H1 (cell line): Measurements from ENCODE around the gene TTI1. TPM values are rescaled to one million over a fixed set of nuclear protein-coding genes. Genes with fewer than 3 reads are reported as not detected.

Source experiments
- CTCF ChIA-PET: fragments of 300-600 bp; sonication (Branson Sonifier 250); formaldehyde crosslinking; loops from one replicate; lab custom pipeline; 2021; ENCODE audit not compliant: partially characterized antibody; lab: Charles Lee
- POLR2A ChIA-PET: fragments of 300-600 bp; sonication (Branson Sonifier 250); formaldehyde crosslinking; loops from one replicate; lab custom pipeline; 2021; ENCODE audit warnings: inconsistent platforms; ENCODE audit not compliant: partially characterized antibody; lab: Charles Lee
- DNase-seq, 2 experiments: peaks; one replicate each; pipeline versions ENCODE4 v3.0.0 to v3.0.0-alpha.2; 2010 to 2022; ENCODE audit warnings: low spot score in 2 of 2, low read depth in 1 of 2, mixed read lengths in 1 of 2
- FAIRE-seq: peaks from 2 replicates; lab custom pipeline; 2011; peaks lifted over from hg19 to GRCh38; lab: Jason Lieb, UNC
- H2AFZ ChIP-seq: 2 replicates; pipeline ENCODE4 v1.8.1; 2012; ENCODE audit warnings: low read length, inconsistent platforms
- H2AK5ac ChIP-seq: 2 replicates; pipeline ENCODE4 v1.6.1; 2013; ENCODE audit warnings: low read depth, low read length
- H2BK120ac ChIP-seq: replicated peaks from 2 replicates; pipeline ENCODE3; 2013; ENCODE audit warnings: low read depth, low read length, inconsistent platforms
- H2BK12ac ChIP-seq: 2 replicates; pipeline ENCODE4 v1.6.1; 2013; ENCODE audit warnings: low read depth, low read length
- H2BK15ac ChIP-seq: 2 replicates; pipeline ENCODE4 v1.6.1; 2013; ENCODE audit warnings: low read length
- H2BK20ac ChIP-seq: 2 replicates; pipeline ENCODE4 v1.6.1; 2013; ENCODE audit warnings: low read length
- H2BK5ac ChIP-seq: 2 replicates; pipeline ENCODE4 v1.6.1; 2013; ENCODE audit warnings: low read depth, low read length
- H3K14ac ChIP-seq: 2 replicates; pipeline ENCODE4 v1.6.1; 2013; ENCODE audit warnings: inconsistent platforms; ENCODE audit not compliant: insufficient read length
- H3K18ac ChIP-seq: 2 replicates; pipeline ENCODE4 v1.6.1; 2013; ENCODE audit warnings: low read length; ENCODE audit errors: extremely low read depth
- H3K23ac ChIP-seq: 2 replicates; pipeline ENCODE4 v1.6.1; 2013; ENCODE audit warnings: inconsistent platforms; ENCODE audit not compliant: insufficient read length
- H3K23me2 ChIP-seq: 2 replicates; pipeline ENCODE4 v1.6.1; 2013; ENCODE audit warnings: low read depth, low read length
- H3K27ac ChIP-seq: 2 replicates; pipeline ENCODE4 v1.6.1; 2011; ENCODE audit warnings: low read depth, low read length, inconsistent platforms
- H3K27me3 ChIP-seq, 4 experiments: replicated peaks in 1 of 4; 1 replicate in 1 of 4; 2 replicates in 3 of 4; pipeline versions ENCODE4 v1.6.1 to v1.8.1; 2011 to 2013; ENCODE audit warnings: low read length in 3 of 4, mild to moderate bottlenecking in 3 of 4, inconsistent platforms in 2 of 4, mixed read lengths in 2 of 4, moderate library complexity in 1 of 4; ENCODE audit not compliant: control insufficient read depth in 3 of 4, insufficient read depth in 3 of 4; ENCODE audit errors: extremely low read depth in 1 of 4
- H3K36me3 ChIP-seq, 4 experiments: 2 replicates each; pipeline versions ENCODE4 v1.6.1 to v1.8.1; 2011 to 2013; ENCODE audit warnings: mild to moderate bottlenecking in 4 of 4, low read length in 3 of 4, moderate library complexity in 2 of 4, control low read depth in 1 of 4, inconsistent platforms in 1 of 4; ENCODE audit not compliant: insufficient read depth in 4 of 4, control insufficient read depth in 2 of 4
- H3K4ac ChIP-seq: replicated peaks from 2 replicates; pipeline ENCODE3; 2013; ENCODE audit warnings: low read length, low read depth, mixed read lengths, inconsistent platforms; ENCODE audit not compliant: insufficient read length
- H3K4me1 ChIP-seq, 4 experiments: replicated peaks in 1 of 4; 1 replicate in 1 of 4; 2 replicates in 3 of 4; pipeline versions ENCODE4 v1.6.1 to v1.8.1; 2011 to 2013; ENCODE audit warnings: low read length in 3 of 4, inconsistent platforms in 2 of 4, mixed read lengths in 1 of 4; ENCODE audit not compliant: insufficient read depth in 4 of 4, control insufficient read depth in 3 of 4
- H3K4me2 ChIP-seq, 2 experiments: 2 replicates each; pipeline versions ENCODE4 v1.6.1 to v1.8.1; 2011 to 2013; ENCODE audit warnings: low read depth in 2 of 2, low read length in 2 of 2, control low read depth in 1 of 2, inconsistent platforms in 1 of 2, mild to moderate bottlenecking in 1 of 2; ENCODE audit not compliant: insufficient read depth in 1 of 2
- H3K4me3 ChIP-seq, 4 experiments: fragments of 200-600, 300-600 bp in 1 of 4; sonication (generic), shearing (Covaris generic), sonication (Bioruptor Twin) in 1 of 4; 2 replicates each; pipeline versions ENCODE4 v1.5.1 to v1.8.1; 2011 to 2016; ENCODE audit warnings: low read length in 4 of 4, low read depth in 3 of 4, control low read depth in 2 of 4, inconsistent platforms in 2 of 4, mild to moderate bottlenecking in 2 of 4, mixed read lengths in 1 of 4, moderate library complexity in 1 of 4; ENCODE audit not compliant: insufficient read depth in 2 of 4; ENCODE audit errors: extremely low read depth in 1 of 4
- H3K56ac ChIP-seq: replicated peaks from 2 replicates; pipeline ENCODE3; 2013; ENCODE audit warnings: low read depth, mild to moderate bottlenecking, mixed read lengths, low read length, inconsistent platforms; ENCODE audit not compliant: insufficient read length
- H3K79me1 ChIP-seq: 2 replicates; pipeline ENCODE4 v1.6.1; 2013; ENCODE audit warnings: low read depth, low read length, control low read depth
- H3K79me2 ChIP-seq, 2 experiments: 2 replicates each; pipeline versions ENCODE4 v1.6.1 to v1.8.1; 2012 to 2013; ENCODE audit warnings: low read length in 2 of 2, mild to moderate bottlenecking in 2 of 2, inconsistent platforms in 1 of 2; ENCODE audit not compliant: insufficient read depth in 2 of 2, control insufficient read depth in 1 of 2
- H3K9ac ChIP-seq, 4 experiments: replicated peaks in 1 of 4; 1 replicate in 1 of 4; 2 replicates in 3 of 4; pipeline versions ENCODE4 v1.6.1 to v1.8.1; 2011 to 2013; ENCODE audit warnings: low read depth in 3 of 4, low read length in 3 of 4, control low read depth in 2 of 4, mild to moderate bottlenecking in 2 of 4, moderate library complexity in 2 of 4, inconsistent platforms in 1 of 4; ENCODE audit errors: extremely low read depth in 1 of 4
- H3K9me3 ChIP-seq, 2 experiments: 2 replicates each; pipeline versions ENCODE4 v1.6.1 to v1.8.1; 2012 to 2013; ENCODE audit warnings: mild to moderate bottlenecking in 2 of 2, moderate library complexity in 2 of 2, control low read depth in 1 of 2, inconsistent platforms in 1 of 2, low read depth in 1 of 2, low read length in 1 of 2, mixed read lengths in 1 of 2; ENCODE audit not compliant: insufficient read depth in 2 of 2
- H4K20me1 ChIP-seq, 2 experiments: replicated peaks in 1 of 2; 2 replicates each; pipeline versions ENCODE3 to v1.8.1; 2011 to 2013; ENCODE audit warnings: inconsistent platforms in 2 of 2, low read length in 2 of 2, mild to moderate bottlenecking in 1 of 2; ENCODE audit not compliant: insufficient read depth in 2 of 2, control insufficient read depth in 1 of 2
- H4K5ac ChIP-seq: 2 replicates; pipeline ENCODE4 v1.6.1; 2013; ENCODE audit warnings: low read length, low read depth, mixed read lengths, inconsistent platforms; ENCODE audit not compliant: insufficient read length
- H4K8ac ChIP-seq: 2 replicates; pipeline ENCODE4 v1.8.0; 2013; ENCODE audit warnings: mild to moderate bottlenecking, moderate library complexity, low read length, inconsistent platforms; ENCODE audit not compliant: insufficient read depth; ENCODE audit errors: extremely low read depth
- H4K91ac ChIP-seq: replicated peaks from 2 replicates; pipeline ENCODE3; 2013; ENCODE audit warnings: low read length, mixed read lengths, inconsistent platforms; ENCODE audit not compliant: insufficient read length
- POLR2AphosphoS5 ChIP-seq: IDR thresholded peaks from 2 replicates; pipeline ENCODE4 v1.6.1; 2011; ENCODE audit warnings: low read depth, low read length
- WGBS, 2 experiments: shearing (Covaris generic) in 1 of 2; methylation state at CpG; one replicate each; pipeline versions ENCODE4 v1.1.6 to v1.1.7; 2013 to 2015; ENCODE audit warnings: low lambda C conversion rate in 2 of 2, mixed read lengths in 2 of 2, inconsistent platforms in 1 of 2, low coverage in 1 of 2, missing lambda C conversion rate in 1 of 2; ENCODE audit not compliant: insufficient replicate concordance in 2 of 2, insufficient coverage in 1 of 2, insufficient read length in 1 of 2; ENCODE audit errors: extremely low coverage in 1 of 2, missing lambda C conversion rate in 1 of 2; 5-methylcytosine and 5-hydroxymethylcytosine counted together
- polyA plus RNA-seq, 7 experiments: library from polyadenylated mRNA; depleted of rRNA in 3 of 7; stranded (reverse) in 5 of 7; unstranded in 2 of 7; fragments of >200 nt in 5 of 7; fragments of 200-250 nt in 2 of 7; gene quantifications; 1 replicate in 5 of 7; 2 replicates in 1 of 7; 4 replicates in 1 of 7; pipeline versions ENCODE4 v1.2.1 to v1.2.3, GENCODE V29; 2011 to 2013; ENCODE audit warnings: missing spikeins in 2 of 7, mixed read lengths in 2 of 7
- total RNA-seq: library from RNA; stranded (reverse); fragmentation: NEBNext Ultra II Directional; extraction: Animal tissue kit (Norgen Biotek cat#: 25700); gene quantifications from 2 replicates; pipeline ENCODE4 v1.2.1, GENCODE V29; 2021

The TTI1 gene
- total and polyA plus RNA-seq, 2 of the 8 experiments (the other 6 are each of a cell fraction or from before 2014, with no cell fraction given), result 34.1 to 47.0 TPM

DNA sequence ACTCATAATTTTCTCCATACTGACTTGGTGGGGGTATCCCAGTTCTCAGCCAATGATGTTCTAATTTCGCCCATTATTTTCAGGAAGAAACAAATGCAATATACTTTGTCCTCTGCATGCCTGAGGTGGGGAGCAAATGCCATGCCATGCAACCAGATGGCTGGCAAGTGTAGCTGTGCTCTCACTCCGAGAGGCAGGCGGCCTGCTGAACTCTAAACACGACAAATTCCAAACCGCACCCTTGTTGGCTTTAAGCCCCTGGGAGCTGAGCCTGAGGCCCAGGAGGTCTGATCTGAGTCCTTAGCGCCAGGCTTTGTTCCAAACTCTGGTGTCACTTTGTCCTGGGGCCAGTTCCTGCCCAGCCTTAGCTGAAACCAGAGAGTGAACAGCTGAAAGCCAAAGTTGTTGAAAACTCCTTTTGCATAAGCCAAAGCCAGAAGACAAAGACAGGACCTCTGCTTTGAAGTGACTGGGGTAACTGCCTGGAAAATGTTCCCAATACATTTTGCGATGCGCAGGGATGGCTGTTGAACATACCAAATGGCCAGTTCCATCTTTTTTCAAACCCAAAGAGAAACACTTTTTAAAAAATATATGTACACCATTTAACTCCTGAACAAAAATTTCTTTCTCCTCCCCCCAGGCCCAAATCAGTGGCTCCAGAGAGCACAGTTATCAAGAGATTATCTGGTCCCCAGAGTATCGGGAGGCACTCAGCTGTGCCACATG lies 46.2 kb downstream of the TTI1 start:
- Histone ChIP-seq H2BK20ac (no peak overlapping the region), H4K5ac (no peak overlapping the region), H4K8ac (no peak overlapping the region), H3K18ac (no peak overlapping the region), H3K9ac (no peak overlapping the region), H3K4me3 (no peak overlapping the region), H2BK12ac (no peak overlapping the region), H3K27ac (no peak overlapping the region), H3K4me1 (no peaks in the 10 kb centered on the region), H4K91ac (no peak overlapping the region), H3K56ac (no peak overlapping the region), H2BK5ac (no peak overlapping the region), H2AFZ (no peak overlapping the region), H3K36me3 (peaks cover 2 to 31% (median 10%) of the 10 kb centered on the region in 4 experiments; a peak in 5 of 8 replicates), H3K14ac (no peak overlapping the region), H2BK120ac (no peak overlapping the region), H3K23me2 (no peaks in the 10 kb centered on the region), H3K79me1 (no peaks in the 10 kb centered on the region), H3K23ac (no peak overlapping the region), H3K4ac (no peak overlapping the region), H3K27me3 (no peaks in the 10 kb centered on the region), H2AK5ac (no peak overlapping the region), H3K79me2 (no peaks in the 10 kb centered on the region), H2BK15ac (no peak overlapping the region), H3K4me2 (no peak overlapping the region), H3K9me3 (no peaks in the 10 kb centered on the region), H4K20me1 (no peaks in the 10 kb centered on the region)
- 93% methylated on average over 9 of the region's 9 CpGs; no CpG with 5 or more reads in 1 of the 2 experiments for WGBS, 2 experiments
- ChIA-PET POLR2A (interaction anchor here (0.9 to 1.0 kb wide), 2 partner anchors 18 to 79 kb away, joined by 3 read pairs; no protein-coding TSS in a partner anchor), CTCF (interaction anchor here (1.5 to 1.9 kb wide), 3 partner anchors 15 to 45 kb away, joined by 3 to 4 read pairs (median 3); no protein-coding TSS in a partner anchor)
- DNase-seq (no peak), FAIRE-seq (no peak)
- no peak for TF ChIP-seq POLR2AphosphoS5
